M059J (cell line): Measurements from ENCODE around the gene GALNTL6. TPM values are rescaled to one million over a fixed set of nuclear protein-coding genes. Genes with fewer than 3 reads are reported as not detected.
A peak's percentile ranks its signal among the peaks of the same experiment; 100 is the strongest.
"Not testable (repeated sequence)": the region's sequence is repeated elsewhere in the genome, so short reads cannot be mapped to it uniquely, and the experiment has no call there.

Source experiments
- DNase-seq: peaks from one replicate; pipeline ENCODE4 v3.0.0-alpha.2; 2012; ENCODE audit warnings: low read depth
- total RNA-seq: library from RNA; depleted of rRNA; stranded (reverse); fragments of >200 nt; shearing (Covaris generic); gene quantifications from 2 replicates; pipeline ENCODE4 v1.2.3, GENCODE V29; 2014

Gene GALNTL6
- total RNA-seq, 1 experiment from 2014 or later: not detected

DNA sequence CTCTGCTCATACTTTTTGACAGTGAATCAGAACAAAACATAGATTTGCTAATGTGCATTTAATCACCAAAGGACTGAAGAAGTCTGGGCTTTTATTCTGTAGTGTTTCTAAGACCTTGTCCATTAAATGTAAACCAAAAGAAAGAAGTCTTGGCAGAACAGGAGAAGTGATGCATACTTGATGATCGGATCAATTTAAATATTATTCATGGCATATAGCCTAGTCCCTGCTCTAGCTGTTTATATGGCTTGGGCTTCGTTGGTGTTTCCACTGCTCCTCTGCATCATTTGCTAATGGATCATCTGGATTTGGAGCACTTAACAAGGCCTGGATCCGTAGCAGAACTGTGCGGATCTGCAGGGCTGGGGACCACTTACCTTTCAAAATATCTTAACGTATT lies 566.6 kb downstream of the GALNTL6 start:
- DNase-seq: no peak

DNA sequence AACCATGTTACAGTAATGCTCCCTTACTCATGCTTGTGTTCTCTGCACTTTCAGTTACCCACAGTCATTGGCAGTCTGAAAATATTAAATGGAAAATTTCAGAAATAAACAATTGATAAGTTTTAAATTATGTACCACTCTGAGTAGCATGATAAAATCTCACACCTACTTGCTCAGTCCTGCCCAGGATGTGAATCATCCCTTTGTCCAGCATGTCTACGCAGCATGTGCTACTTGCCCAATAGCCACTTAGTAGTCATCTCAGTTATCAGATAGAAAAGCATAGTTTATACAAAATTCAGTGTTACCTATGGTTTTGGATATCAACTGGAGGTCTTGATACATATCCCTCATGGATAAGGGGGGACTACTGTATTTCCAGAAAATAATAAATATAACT lies 577.1 kb downstream of the GALNTL6 start:
- DNase-seq: no peak

DNA sequence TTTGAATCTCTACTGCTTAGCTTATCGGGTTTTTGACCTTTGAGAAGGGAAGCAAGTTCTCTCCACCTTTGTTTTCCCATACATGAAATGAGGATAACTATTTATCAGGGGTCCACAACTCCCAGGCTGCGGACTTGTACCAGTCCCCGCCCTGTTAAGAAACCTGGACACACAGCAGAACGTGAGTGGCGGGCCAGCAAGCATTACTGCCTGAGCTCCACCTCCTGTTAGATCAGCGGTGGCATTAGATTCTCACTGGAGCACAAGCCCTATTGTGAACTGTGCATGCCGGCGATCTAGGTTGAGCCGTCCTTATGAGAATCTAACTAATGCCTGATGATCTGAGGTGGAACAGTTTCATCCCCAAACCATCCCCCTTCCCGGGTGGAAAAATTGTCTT lies 579.5 kb downstream of the GALNTL6 start:
- no peak for DNase-seq

DNA sequence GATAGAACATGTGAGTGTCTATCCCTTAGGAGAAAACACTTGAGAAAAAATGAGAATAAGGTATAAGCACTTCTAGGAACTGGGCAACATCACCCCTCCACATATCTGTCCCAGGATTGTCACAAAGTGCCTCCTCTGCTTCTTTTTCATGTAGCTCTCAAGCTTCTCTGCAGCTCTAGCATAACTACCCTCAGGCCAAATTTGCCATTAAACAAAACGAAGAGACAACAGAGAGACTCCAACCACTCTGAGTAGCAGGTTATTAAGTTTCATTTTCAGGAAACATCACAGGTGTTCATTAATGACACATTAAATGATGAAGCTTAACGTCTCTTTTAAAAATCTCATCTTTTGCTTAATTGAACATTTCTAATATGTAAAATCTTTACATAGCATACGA lies 580.0 kb downstream of the GALNTL6 start:
- no peak for DNase-seq

DNA sequence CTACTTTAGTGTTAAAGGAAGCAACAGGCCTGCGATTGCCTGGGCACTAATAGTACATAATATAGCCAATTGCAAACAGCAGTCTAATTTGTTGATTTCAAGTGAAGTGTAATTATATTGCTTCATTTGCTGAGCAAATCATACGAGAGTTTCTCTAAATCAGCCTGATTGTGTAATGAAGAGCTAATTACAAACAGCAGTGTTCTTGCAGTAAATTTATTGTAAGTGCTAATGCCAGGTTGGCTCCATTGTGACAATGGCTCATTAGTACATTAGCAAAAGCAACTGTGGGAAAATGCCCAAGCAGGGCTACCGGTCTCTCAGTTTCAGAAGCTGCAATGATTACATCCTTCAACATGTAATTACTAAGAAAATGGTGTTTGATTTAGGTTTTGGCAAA lies 591.5 kb downstream of the GALNTL6 start:
- no peak for DNase-seq

DNA sequence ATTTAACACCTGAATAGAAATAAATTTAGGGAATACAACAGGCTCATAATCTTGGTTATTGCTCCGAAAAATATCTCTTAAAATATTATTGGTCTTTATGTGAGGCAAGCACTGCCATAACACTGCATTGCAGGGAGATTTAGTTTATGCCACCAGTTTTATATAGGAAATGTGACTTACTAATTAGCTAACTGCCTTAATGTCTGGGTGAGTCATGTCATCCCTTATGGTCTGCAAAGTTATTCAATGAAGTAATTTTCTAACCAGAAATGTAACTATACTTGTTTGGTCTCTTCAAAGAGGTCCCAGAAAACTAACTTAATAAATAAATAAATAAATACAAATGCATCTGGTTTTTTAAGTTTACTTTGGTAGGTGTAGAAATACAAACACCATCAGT lies 597.2 kb downstream of the GALNTL6 start:
- no peak for DNase-seq

DNA sequence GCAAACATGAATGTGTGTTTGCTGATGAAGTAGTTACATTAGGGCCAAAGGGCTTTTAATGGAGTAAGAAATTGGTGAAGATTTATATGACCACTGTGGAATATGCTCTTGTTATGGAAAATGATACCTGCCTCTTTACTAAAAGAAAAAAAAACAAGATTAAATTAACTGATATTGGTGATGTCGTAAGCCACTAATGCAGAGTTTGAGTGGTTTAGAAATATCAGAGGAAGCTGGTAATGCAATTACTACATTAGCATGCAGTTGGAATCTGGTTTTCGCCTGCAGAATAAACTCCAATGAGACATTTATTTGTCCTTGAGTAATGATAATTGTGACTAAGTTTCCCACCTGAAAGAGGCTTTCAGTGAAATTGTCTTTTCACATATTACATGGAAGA lies 597.9 kb downstream of the GALNTL6 start:
- no peak for DNase-seq

DNA sequence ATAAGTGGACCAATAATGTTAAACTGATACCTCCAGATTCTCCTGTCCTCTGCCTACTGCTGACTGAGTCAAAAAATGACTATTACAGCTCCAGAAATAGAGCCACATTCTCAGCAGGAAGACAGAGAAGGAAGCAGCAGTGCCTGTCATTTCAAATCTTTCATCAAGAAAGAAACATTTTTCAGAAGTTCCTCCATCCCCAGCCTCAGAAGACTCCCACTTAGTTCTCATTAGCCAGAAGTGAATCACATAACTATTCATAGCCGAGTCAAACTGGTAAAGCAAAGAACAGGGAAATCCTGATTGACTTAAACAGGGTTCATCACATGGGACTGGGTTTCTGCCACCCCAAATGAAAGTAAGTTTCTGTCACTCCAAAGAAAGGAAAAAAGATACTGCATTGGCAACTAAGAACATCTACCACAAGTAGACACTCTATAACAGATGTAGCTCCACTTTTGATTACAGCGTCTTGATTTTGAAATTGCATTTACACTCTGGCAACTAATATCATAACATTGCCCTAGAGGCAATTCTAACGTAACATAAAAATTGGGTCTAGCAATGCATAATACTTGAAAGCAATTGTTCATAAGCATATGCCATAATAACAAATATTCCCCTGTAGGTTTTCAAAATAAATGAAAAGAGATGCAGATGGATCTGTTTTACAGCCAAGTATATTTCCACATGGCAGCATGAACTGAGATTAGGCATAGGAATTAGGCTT lies 599.8 kb downstream of the GALNTL6 start:
- DNase-seq: no peak

DNA sequence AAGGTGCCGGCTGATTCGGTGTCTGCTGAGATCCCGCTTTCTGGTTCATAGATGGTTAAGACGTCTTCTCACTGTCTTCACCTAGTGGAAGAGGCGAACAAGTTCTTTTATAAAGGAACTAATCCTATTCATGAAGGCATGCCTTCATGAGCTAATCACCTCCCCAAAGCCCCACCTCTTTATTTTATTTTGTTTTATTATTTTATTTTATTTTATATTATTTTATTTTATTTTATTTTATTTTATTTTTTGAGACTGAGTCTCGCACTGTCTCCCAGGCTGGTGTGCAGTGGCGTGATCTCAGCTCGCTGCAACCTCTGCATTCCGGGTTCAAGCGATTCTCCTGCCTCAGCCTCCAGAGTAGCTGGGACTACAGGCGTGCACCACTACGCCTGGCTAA lies 615.8 kb downstream of the GALNTL6 start:
- not testable (repeated sequence) for DNase-seq

DNA sequence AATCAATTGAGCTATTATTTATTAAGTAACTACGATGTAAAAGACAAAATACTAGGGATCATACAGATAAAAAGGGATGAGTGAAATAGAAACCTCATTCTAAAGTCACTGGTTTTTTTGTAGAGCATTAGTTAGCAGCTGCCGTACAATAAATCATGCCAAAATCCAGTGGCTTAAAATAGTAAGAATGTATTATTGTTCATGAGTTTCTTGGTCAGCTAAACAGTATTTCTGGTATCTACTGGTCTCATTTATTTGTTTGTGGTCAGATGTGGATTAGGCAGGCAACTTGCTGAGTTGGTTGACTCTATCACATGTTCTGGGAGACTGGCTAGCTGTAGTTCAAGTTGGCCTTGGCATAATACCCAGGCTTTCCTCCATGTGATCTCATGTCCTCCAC lies 667.3 kb downstream of the GALNTL6 start:
- DNase-seq: no peak

DNA sequence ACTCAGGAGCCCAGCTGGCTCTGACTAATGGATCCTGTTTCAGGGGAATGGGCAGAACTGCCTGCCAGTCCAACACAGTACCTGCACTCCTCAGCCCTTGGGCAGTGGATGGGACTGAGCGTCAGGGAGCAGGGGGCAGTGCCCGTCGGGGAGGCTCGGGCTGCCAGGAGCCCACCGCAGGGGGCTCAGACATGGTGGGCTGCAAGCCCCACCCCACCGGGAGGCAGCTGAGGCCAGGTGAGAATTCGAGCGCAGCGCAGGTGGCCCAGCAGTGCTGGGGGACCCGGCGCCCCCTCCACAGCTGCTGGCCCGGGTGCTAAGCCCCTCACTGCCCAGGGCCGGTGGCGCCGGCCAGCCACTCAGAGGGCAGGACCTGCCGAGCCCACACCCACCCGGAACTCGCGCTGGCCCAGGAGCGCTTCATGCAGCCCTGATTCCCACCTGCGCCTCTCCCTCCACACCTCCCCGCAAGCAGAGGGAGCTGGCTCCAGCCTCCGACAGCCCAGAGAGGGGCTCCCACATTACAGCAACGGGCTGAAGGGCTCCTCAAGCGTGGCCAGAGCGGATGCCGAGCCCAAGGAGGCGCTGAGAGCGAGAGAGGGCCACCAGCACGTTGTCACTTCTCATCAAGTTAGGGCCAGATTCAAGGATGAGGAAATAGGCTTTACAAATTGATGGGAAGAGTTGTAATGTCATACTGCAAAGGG lies 668.8 kb downstream of the GALNTL6 start:
- DNase-seq: no peak

DNA sequence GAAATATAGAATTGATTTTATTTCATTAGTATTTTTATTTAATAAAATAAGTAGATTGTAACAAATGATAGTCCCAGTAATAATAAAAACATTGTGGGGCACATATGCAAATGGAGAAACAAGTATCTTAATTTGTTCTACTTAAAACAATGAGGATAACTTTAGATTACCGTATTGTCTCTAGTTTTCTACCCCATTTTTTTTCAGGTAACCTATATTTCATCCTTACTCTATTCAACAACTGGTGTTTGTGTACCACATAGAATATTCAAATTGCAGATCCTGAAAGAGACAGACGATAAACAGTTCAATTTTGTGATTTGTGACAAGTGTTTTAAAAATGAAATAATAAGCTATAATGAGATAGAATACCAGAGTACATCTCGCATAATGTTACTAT lies 671.8 kb downstream of the GALNTL6 start:
- no peak for DNase-seq

DNA sequence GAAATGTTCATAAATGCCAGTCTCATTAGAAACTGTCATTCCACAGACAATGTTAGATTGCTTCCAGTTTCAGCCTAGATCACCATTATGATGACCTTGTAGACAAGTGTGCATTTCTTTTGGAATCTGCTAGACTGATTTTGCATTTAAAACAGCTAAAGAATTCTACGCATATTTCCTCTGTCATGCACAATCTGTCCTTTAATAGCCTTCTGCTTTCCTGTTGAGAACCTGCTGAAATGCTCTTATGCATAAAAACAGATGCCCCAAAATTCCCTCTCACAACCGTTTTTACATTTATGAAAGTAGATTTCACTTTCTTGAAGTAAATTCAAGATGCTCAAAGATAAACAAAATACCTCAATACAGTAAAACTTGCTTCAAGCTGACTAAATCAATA lies 673.3 kb downstream of the GALNTL6 start:
- no peak for DNase-seq

DNA sequence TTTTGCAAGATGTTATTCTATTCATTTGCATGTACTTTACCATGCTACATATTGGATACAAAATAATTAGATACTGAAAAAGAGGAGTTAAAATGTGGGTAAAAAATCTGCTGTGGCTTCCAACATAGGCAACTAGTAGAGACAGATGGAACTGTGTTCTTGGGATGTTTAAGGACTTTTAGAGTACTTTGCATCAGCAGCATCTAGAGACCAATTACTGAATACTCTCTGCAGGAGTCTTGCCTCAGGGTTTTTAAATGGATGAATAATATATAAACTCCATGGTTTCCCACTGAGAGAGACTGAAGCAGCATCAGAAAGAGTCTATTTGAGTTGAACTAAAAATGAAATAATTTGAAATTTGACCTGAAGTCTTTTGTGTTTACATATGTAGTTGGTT lies 676.7 kb downstream of the GALNTL6 start:
- DNase-seq: no peak

DNA sequence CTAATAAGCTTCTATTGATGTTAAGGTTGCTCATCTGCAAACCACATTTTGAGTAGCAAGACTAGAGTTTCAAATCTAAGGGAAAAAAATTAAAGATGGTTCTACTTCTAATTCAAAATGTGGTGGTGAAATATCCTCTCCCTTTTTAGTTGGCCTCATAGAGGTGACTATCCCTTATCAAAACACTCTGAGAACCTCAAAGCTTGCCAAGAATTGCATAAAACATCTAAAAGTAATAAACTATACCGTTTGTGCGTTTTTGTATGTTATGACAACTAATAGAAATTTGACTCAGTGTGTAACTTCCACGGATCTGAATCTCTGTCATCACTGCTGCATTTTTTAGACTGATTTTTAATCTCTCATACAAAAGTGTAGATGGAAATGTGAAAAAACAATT lies 682.6 kb downstream of the GALNTL6 start:
- no peak for DNase-seq

DNA sequence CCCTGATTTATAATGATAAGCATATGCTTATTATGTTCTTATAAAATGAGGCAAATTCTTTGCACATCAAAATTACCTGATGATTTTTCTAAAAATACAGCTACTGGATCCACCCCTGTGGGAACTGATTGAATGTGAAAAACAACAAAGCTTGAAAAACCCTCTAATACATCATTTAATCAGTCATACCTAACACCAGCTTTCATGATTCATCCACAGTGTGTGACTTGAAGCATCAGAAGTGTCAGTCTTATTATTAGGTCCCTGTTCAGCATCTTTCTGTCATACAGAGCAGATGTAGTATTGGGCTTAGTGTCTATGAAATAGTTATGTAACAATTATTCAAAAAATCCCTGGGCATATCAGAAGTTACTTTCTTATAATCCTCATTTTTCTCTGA lies 684.1 kb downstream of the GALNTL6 start:
- DNase-seq: no peak

DNA sequence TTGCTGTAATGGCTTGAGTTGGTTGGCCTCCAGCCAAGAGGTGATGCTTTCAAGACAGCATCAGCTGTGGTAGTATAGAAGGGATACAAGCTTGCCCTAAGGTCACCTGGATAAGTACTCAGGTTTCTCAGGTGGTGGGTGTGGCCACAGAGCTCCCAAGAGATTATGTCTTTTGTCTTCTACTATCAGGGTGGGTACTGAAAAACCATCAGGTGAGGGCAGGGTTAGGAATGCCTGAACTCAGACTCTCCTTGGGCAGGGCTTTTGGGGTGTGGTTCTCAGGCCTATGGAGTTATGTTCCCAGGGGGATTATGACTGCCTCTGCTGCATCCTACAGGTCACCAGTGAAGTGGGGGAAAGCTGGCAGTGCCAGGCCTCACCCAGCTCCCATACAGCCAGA lies 700.8 kb downstream of the GALNTL6 start:
- DNase-seq: no peak

DNA sequence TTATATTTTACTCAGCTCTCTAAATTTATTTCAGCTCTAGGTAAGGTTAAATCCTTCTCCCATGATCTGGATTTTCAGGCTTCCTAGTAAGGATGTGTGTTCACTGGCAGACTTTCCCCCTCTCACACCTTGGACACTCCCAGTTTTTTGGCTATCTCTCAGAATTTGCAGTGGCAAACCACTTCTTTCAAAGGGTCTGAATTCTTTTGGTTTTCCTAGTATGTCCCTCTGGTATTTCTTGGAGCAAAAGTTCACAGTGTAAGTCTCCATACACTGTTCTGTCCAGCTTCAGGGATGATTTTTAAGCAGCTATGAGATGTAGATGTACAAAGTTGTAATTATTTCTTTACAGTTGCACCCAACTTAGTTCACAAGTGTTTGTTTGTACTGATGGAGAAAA lies 701.6 kb downstream of the GALNTL6 start:
- no peak for DNase-seq

DNA sequence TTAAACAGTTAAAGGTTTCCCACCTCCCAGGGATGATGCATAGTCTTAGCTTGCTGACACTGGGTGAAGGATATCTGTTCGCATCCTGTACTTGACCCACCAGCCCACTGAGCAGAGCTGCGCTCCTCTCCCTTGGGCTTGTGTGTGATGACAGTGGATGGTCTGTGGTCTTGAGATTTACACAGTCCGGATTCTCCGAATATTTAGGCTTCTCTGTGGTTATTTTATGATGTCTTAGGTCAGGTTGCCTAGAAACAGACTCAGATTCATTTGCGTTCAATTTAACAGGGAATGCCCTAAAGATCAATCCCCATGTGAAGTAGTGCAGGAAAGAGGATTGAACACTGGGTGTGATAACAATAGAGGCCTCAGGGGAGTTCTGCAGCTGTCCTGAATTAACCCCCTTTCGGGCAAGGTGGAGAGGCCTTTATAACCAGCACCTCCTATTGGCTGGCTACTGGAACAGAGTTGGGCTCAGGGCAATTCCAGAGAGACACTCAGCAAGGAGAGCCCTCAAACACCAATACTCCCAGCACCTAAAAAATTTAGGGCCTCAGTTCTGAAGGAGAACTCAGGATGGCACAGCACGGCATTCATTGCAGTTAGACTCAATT lies 702.2 kb downstream of the GALNTL6 start:
- peak; percentile 0 for DNase-seq

DNA sequence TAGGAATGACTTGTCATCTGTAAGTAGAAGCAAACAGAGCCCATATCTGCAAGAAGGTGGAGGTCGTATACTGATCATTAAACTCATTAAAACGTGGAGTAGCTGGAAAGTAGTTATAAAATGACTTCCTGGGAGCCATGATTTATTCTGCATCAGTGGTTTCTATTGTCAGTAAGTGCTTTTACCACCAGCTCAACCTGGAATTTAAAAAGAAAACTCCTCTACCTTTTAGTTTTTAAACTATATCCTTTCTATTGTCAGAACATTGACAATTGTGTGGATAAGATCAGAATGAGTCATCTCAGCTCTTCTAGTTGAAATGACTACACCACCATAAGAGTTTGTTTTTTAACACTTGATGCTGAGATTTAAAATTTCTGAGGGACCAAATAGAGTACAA lies 704.2 kb downstream of the GALNTL6 start:
- no peak for DNase-seq

DNA sequence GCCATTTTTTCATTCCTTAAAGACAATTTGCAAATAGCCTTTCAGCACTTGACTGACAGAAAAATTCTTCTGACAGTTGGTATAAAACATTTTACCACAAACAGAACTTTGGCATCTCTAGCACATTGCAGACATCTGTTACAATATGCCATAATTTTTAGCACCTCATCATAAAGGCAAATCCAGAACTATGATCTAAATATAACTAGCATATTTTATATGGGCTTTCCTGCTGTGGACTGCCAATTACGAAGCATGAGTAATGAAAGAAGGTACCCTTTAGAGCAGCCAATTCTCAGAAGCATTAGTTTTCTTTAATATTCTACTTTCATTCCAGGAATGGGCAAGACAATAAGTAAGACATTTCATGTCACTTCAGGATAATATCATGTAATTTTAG lies 708.0 kb downstream of the GALNTL6 start:
- DNase-seq: no peak

DNA sequence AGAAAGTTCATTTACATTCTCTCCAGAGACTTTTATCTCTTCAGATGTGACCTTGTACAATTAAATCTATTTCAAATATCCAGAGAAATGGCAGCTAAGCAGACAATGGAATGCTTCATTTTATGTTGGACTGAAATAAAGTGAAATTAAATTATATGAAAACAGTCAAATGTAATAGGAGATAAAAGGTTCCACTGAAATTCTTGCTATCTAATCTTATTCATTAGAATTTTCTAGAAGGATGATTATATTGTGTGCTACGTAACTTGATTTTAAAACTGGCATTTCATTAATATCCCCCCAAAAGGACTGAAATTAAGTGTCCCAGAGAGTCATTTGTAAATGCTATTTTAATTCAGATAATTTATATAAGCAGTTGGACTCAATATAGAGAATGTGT lies 708.5 kb downstream of the GALNTL6 start:
- DNase-seq: no peak

DNA sequence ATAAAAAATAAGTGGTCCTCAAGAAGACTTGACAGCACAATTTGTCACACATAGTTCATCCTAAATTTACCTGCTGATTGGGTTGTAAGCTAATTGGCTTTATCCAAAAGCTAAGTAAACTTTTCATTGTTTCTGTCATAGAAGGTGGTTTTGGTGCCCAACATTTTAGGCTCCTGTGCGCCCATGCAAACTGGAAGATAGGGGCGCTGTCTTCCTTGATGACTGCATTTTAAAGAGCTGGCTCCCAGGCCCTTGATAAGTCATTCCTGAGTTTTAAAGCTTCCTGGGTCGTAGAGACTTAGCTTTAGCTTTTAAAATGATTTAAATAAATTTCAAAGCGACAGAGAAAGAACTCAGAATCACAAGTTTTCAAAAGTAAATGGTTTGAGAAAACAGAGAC lies 730.0 kb downstream of the GALNTL6 start:
- no peak for DNase-seq
